ENCODE measurements around the gene CD59.

CD59 gene

DNA sequence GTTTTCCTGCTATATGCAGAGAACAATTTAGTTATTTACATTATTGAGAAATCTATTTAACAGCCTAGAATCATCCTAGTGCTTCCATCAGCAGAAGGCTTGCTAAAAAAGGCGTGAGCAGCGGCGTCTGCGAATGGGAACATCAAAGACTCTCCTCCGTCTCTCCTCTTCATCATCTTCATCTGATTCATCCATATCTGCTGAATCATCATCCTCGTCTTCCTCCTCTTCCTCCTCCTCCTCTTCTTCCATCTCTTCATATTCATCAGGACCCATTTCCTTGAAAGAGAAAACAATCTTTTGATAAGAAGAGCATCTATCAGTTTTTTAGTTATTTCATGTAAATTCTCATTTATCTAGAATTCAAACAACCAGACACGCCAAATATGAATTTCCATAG, 5.6 kb upstream of the CD59 start:
- Histone ChIP-seq H3K27ac (no peak overlapping the region), H3K4me3 (ENCODE audit: low read depth, low read length) (no peak overlapping the region), H3K9me3 (ENCODE audit: control insufficient read depth, low read length) (no peaks in the 10 kb centered on the region), H3K9ac (no peak overlapping the region), H3K4me1 (peaks cover 1% of the 10 kb centered on the region), H3K27me3 (ENCODE audit: control insufficient read depth, insufficient read depth, low read length) (no peaks in the 10 kb centered on the region), H3K36me3 (ENCODE audit: control insufficient read depth, insufficient read depth, low read length) (no peaks in the 10 kb centered on the region), H3K79me2 (no peaks in the 10 kb centered on the region), H3K4me2 (ENCODE audit: low read length) (no peak overlapping the region), H2AFZ (no peak overlapping the region)
- TF ChIP-seq, protein P1, sequence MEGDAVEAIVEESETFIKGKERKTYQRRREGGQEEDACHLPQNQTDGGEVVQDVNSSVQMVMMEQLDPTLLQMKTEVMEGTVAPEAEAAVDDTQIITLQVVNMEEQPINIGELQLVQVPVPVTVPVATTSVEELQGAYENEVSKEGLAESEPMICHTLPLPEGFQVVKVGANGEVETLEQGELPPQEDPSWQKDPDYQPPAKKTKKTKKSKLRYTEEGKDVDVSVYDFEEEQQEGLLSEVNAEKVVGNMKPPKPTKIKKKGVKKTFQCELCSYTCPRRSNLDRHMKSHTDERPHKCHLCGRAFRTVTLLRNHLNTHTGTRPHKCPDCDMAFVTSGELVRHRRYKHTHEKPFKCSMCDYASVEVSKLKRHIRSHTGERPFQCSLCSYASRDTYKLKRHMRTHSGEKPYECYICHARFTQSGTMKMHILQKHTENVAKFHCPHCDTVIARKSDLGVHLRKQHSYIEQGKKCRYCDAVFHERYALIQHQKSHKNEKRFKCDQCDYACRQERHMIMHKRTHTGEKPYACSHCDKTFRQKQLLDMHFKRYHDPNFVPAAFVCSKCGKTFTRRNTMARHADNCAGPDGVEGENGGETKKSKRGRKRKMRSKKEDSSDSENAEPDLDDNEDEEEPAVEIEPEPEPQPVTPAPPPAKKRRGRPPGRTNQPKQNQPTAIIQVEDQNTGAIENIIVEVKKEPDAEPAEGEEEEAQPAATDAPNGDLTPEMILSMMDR (IDR thresholded peaks at IDR 0.05): no peak

DNA sequence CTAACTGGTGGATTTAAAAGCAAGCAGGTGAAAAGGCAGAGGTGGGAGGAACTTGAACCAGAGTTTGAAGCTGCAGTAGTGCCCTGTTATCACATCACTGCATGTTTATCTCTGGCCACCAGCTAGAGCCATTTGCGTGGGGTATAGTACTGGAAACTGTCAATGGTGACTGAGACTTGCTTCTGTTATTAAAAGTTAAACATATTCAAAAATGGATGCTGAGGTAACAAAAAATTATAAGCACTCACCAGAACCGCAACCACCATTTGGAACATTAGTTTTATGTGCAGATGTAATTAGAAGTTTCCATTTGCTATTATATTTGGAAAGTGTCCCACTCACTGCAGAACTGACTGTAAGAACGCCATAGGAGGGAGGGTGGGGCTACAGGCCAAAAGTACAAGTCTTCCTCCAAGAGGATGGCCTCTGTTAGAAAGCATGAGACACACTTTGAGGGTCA, 1.2 kb upstream of the CD59 start:
- Histone ChIP-seq H3K4me3 (ENCODE audit: low read depth, low read length) (no peak overlapping the region), H3K27me3 (ENCODE audit: control insufficient read depth, insufficient read depth, low read length) (no peaks in the 10 kb centered on the region), H3K4me1 (peaks cover 6% of the 10 kb centered on the region), H3K9me3 (ENCODE audit: control insufficient read depth, low read length) (no peaks in the 10 kb centered on the region), H3K79me2 (peaks cover 23% of the 10 kb centered on the region), H3K9ac (no peak overlapping the region), H2AFZ (peak overlapping the region; percentile 74), H3K4me2 (ENCODE audit: low read length) (no peak overlapping the region), H3K36me3 (ENCODE audit: control insufficient read depth, insufficient read depth, low read length) (no peaks in the 10 kb centered on the region), H3K27ac (peak overlapping the region; percentile 97)
- TF ChIP-seq, protein P1 (IDR thresholded peaks at IDR 0.05): no peak

DNA sequence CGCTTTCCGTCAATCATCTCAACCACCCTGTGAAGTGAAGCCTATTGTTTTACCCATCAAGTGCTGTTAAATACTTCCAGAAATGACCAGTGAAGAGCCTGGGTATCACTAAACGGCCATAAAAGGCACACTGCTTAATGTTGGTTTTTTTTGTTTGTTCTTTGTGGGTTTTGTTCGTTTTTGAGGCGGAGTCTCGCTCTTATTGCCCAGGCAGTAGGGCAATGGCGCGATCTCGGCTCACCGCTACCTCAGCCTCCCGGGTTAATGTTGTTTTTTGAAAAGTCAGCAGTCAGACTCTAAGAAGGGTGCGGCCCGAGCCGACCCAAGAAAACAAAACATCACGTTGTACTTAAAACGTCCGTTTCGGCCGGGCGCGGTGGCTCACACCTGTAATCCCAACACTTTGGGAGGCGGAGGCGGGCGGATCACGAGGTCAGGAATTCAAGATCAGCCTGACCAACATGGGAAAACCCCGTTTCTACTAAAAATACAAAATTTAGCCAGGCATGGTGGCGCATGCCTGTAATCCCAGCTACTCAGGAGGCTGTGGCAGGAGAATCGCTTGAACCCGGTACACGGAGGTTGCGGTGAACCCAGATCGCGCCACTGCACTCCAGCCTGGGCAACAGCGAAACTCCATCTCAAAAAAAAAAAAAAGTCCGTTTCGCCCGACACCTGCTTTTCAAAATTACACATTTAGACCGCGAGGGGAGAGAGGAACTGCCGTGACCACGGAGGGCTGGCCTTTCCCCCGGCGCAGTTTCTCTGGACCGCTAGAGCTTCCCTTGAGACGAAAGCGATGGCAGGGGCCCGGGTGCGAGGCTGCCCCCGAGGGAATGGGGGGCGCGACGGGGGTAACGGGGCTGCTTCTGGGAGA, 714 bp downstream of the CD59 start:
- H3K4me2 ChIP-seq (ENCODE audit: low read length): peak overlapping the region; percentile 88
- peaks cover 15% of the 10 kb centered on the region for H3K4me1 ChIP-seq
- H3K79me2 ChIP-seq: peaks cover 27% of the 10 kb centered on the region
- H3K27ac ChIP-seq: peak overlapping the region; percentile 97
- no peaks in the 10 kb centered on the region for H3K9me3 ChIP-seq (ENCODE audit: control insufficient read depth, low read length)
- H3K27me3 ChIP-seq (ENCODE audit: control insufficient read depth, insufficient read depth, low read length): no peaks in the 10 kb centered on the region
- peak overlapping the region; percentile 85 for H3K4me3 ChIP-seq (ENCODE audit: low read depth, low read length)
- H2AFZ ChIP-seq: peak overlapping the region; percentile 74
- peak overlapping the region; percentile 94 for H3K9ac ChIP-seq
- TF ChIP-seq, protein P1 (IDR thresholded peaks at IDR 0.05): no peak
- no peaks in the 10 kb centered on the region for H3K36me3 ChIP-seq (ENCODE audit: control insufficient read depth, insufficient read depth, low read length)

DNA sequence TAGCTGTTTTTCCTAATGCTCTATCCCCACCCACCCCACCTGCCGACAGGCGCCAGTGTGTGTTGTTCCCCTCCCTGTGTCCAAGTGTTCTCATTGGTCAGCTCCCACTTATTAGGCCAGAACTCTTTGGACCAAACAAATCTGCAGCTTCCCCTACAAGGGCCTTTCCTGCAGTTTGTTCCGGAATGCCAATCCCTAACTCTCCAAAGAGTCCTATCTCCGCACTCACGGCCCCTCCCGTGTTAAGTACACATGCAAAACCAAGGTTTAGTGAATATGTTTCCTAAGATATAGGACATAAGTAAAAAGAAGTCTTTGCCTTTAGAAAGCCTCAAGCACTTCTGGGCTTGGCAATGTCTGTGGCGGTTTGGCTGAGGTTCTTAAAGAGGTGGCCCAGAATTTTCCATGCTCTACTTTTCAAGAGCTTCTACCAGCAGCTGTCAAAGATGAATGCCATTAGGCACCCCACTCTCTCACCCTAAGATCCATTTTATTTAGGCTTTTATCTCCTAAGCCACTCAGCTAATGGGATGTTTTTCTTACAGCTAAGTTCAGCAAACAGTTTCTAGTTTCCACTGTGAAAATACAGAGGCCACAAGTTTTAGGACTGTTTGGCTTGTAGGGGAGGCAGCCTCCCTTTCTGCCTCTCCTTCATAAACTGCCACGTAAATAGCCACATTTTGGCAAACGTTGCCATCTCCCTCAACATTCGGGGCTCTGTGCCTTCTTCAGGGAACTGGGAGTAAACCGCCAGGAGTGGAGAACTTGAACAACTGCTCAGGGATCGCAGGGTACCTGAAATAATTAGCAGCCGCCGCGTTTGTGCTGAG, 1.6 kb downstream of the CD59 start:
- H3K4me3 ChIP-seq (ENCODE audit: low read depth, low read length): peak overlapping the region; percentile 85
- H3K9ac ChIP-seq: no peak overlapping the region
- H3K27ac ChIP-seq: peak overlapping the region; percentile 97
- TF ChIP-seq, protein P1 (IDR thresholded peaks at IDR 0.05): no peak
- H3K27me3 ChIP-seq (ENCODE audit: control insufficient read depth, insufficient read depth, low read length): no peaks in the 10 kb centered on the region
- peaks cover 15% of the 10 kb centered on the region for H3K4me1 ChIP-seq
- no peak overlapping the region for H2AFZ ChIP-seq
- peak overlapping the region; percentile 88 for H3K4me2 ChIP-seq (ENCODE audit: low read length)
- no peaks in the 10 kb centered on the region for H3K36me3 ChIP-seq (ENCODE audit: control insufficient read depth, insufficient read depth, low read length)
- H3K79me2 ChIP-seq: peaks cover 33% of the 10 kb centered on the region
- no peaks in the 10 kb centered on the region for H3K9me3 ChIP-seq (ENCODE audit: control insufficient read depth, low read length)

All from parathyroid adenoma (tissue), 2 donors.